ENCODE measurements around the gene SAPCD2.

SAPCD2 gene

GRCh38 chr9:137080260-137081122 is 10.1 kb upstream of the SAPCD2 start:
- peaks cover 0 to 21% (median 20%) of the 10 kb centered on the region in 4 experiments for H3K4me1 ChIP-seq (ENCODE audit: control extremely low read depth in 1 of 4, control insufficient read depth in 4 of 4, insufficient read depth in 4 of 4, low read length in 3 of 4)
- 98% methylated on average over 21 of the region's 24 CpGs for WGBS (ENCODE audit: insufficient coverage)
- no peaks in the 10 kb centered on the region for H3K9me3 ChIP-seq (ENCODE audit: control extremely low read depth in 1 of 5, control insufficient read depth in 4 of 5, insufficient read depth in 2 of 5, low read depth in 1 of 5, low read length in 4 of 5)
- ChIA-PET CTCF (interaction anchor here (1.3 to 2.5 kb wide), 2 partner anchors 10 to 52 kb away, joined by 3 to 10 read pairs; partner anchors contain the start of gene SAPCD2), POLR2A (interaction anchor here (0.6 kb wide), 1 partner anchor 22 kb away, joined by 3 read pairs; no protein-coding TSS in a partner anchor)
- H3K27me3 ChIP-seq (replicated peaks in 2 of 5; ENCODE audit: control insufficient read depth in 4 of 5, insufficient read depth in 5 of 5, low read length in 4 of 5), result no peaks in the 10 kb centered on the region
- no peak for DNase-seq
- H3K36me3 ChIP-seq (ENCODE audit: control insufficient read depth in 4 of 4, insufficient read depth in 4 of 4, low read length in 3 of 4), result peaks cover 0 to 51% (median 28%) of the 10 kb centered on the region in 4 experiments
- H3K4me3 ChIP-seq (ENCODE audit: control insufficient read depth in 1 of 7, extremely low read depth in 1 of 7, insufficient read depth in 4 of 7, low read depth in 2 of 7, low read length in 6 of 7), result no peak overlapping the region
- no peak overlapping the region for H3K27ac ChIP-seq (ENCODE audit: insufficient read depth in 1 of 2, low read depth in 1 of 2, low read length in 2 of 2, poor library complexity in 1 of 2, severe bottlenecking in 2 of 2)

GRCh38 chr9:137079401-137079787 is 9.0 kb upstream of the SAPCD2 start:
- WGBS (ENCODE audit: insufficient coverage), result 92% methylated on average over 13 of the region's 13 CpGs
- no peaks in the 10 kb centered on the region for H3K9me3 ChIP-seq (ENCODE audit: control extremely low read depth in 1 of 5, control insufficient read depth in 4 of 5, insufficient read depth in 2 of 5, low read depth in 1 of 5, low read length in 4 of 5)
- no peaks in the 10 kb centered on the region for H3K27me3 ChIP-seq (replicated peaks in 2 of 5; ENCODE audit: control insufficient read depth in 4 of 5, insufficient read depth in 5 of 5, low read length in 4 of 5)
- CTCF ChIA-PET, result no interaction called here
- H3K4me3 ChIP-seq (ENCODE audit: control insufficient read depth in 1 of 7, extremely low read depth in 1 of 7, insufficient read depth in 4 of 7, low read depth in 2 of 7, low read length in 6 of 7), result no peak overlapping the region
- H3K4me1 ChIP-seq (ENCODE audit: control extremely low read depth in 1 of 4, control insufficient read depth in 4 of 4, insufficient read depth in 4 of 4, low read length in 3 of 4), result peaks cover 0 to 17% (median 16%) of the 10 kb centered on the region in 4 experiments
- no peak for DNase-seq
- H3K36me3 ChIP-seq (ENCODE audit: control insufficient read depth in 4 of 4, insufficient read depth in 4 of 4, low read length in 3 of 4), result peaks cover 0 to 51% (median 28%) of the 10 kb centered on the region in 4 experiments
- H3K27ac ChIP-seq (ENCODE audit: insufficient read depth in 1 of 2, low read depth in 1 of 2, low read length in 2 of 2, poor library complexity in 1 of 2, severe bottlenecking in 2 of 2), result no peak overlapping the region
- POLR2A ChIA-PET, result no interaction called here

- 93% methylated on average over 41 of the region's 51 CpGs for WGBS (ENCODE audit: insufficient coverage)
- Histone ChIP-seq H3K9me3 (ENCODE audit: control extremely low read depth in 1 of 5, control insufficient read depth in 4 of 5, insufficient read depth in 2 of 5, low read depth in 1 of 5, low read length in 4 of 5) (no peaks in the 10 kb centered on the region), H3K27me3 (replicated peaks in 2 of 5; ENCODE audit: control insufficient read depth in 4 of 5, insufficient read depth in 5 of 5, low read length in 4 of 5) (no peaks in the 10 kb centered on the region), H3K36me3 (ENCODE audit: control insufficient read depth in 4 of 4, insufficient read depth in 4 of 4, low read length in 3 of 4) (peaks cover 0 to 49% (median 27%) of the 10 kb centered on the region in 4 experiments), H3K27ac (ENCODE audit: insufficient read depth in 1 of 2, low read depth in 1 of 2, low read length in 2 of 2, poor library complexity in 1 of 2, severe bottlenecking in 2 of 2) (no peak overlapping the region), H3K4me1 (ENCODE audit: control extremely low read depth in 1 of 4, control insufficient read depth in 4 of 4, insufficient read depth in 4 of 4, low read length in 3 of 4) (peaks cover 0 to 17% (median 16%) of the 10 kb centered on the region in 4 experiments), H3K4me3 (ENCODE audit: control insufficient read depth in 1 of 7, extremely low read depth in 1 of 7, insufficient read depth in 4 of 7, low read depth in 2 of 7, low read length in 6 of 7) (peak overlapping the region in 4 of 7 experiments; percentile 59 to 86 (median 76))
- CTCF ChIA-PET, result interaction anchor here (2.8 kb wide), 1 partner anchor 11 kb away, joined by 11 read pairs; no protein-coding TSS in a partner anchor
- POLR2A ChIA-PET, result no interaction called here
- DNase-seq, result no peak
Observed at GRCh38 chr9:137078701-137079400, 8.5 kb upstream of the SAPCD2 start.

- ChIA-PET POLR2A (interaction anchor here (0.5 kb wide), 1 partner anchor 306 kb away, joined by 6 read pairs; no protein-coding TSS in a partner anchor), CTCF (interaction anchor here (0.9 to 2.8 kb wide), 2 partner anchors 10 to 12 kb away, joined by 3 to 11 read pairs; no protein-coding TSS in a partner anchor)
- 23% methylated on average over 68 of the region's 76 CpGs for WGBS (ENCODE audit: insufficient coverage)
- Histone ChIP-seq H3K4me1 (ENCODE audit: control extremely low read depth in 1 of 4, control insufficient read depth in 4 of 4, insufficient read depth in 4 of 4, low read length in 3 of 4) (peaks cover 0 to 25% (median 17%) of the 10 kb centered on the region in 4 experiments), H3K4me3 (ENCODE audit: control insufficient read depth in 1 of 7, extremely low read depth in 1 of 7, insufficient read depth in 4 of 7, low read depth in 2 of 7, low read length in 6 of 7) (peak overlapping the region; percentile 59 to 86 (median 68)), H3K9me3 (ENCODE audit: control extremely low read depth in 1 of 5, control insufficient read depth in 4 of 5, insufficient read depth in 2 of 5, low read depth in 1 of 5, low read length in 4 of 5) (no peaks in the 10 kb centered on the region), H3K27ac (ENCODE audit: insufficient read depth in 1 of 2, low read depth in 1 of 2, low read length in 2 of 2, poor library complexity in 1 of 2, severe bottlenecking in 2 of 2) (no peak overlapping the region), H3K36me3 (ENCODE audit: control insufficient read depth in 4 of 4, insufficient read depth in 4 of 4, low read length in 3 of 4) (peaks cover 0 to 41% (median 21%) of the 10 kb centered on the region in 4 experiments), H3K27me3 (replicated peaks in 2 of 5; ENCODE audit: control insufficient read depth in 4 of 5, insufficient read depth in 5 of 5, low read length in 4 of 5) (no peaks in the 10 kb centered on the region)
- DNase-seq, result peak in 2 of 3 donors; percentile 48 to 61
Observed at GRCh38 chr9:137077758-137078693, 7.7 kb upstream of the SAPCD2 start.

- Histone ChIP-seq H3K9me3 (ENCODE audit: control extremely low read depth in 1 of 5, control insufficient read depth in 4 of 5, insufficient read depth in 2 of 5, low read depth in 1 of 5, low read length in 4 of 5) (no peaks in the 10 kb centered on the region), H3K36me3 (ENCODE audit: control insufficient read depth in 4 of 4, insufficient read depth in 4 of 4, low read length in 3 of 4) (peaks cover 0 to 33% (median 17%) of the 10 kb centered on the region in 4 experiments), H3K4me3 (ENCODE audit: control insufficient read depth in 1 of 7, extremely low read depth in 1 of 7, insufficient read depth in 4 of 7, low read depth in 2 of 7, low read length in 6 of 7) (peak within 1 kb of the TSS; percentile 59 to 86 (median 68)), H3K4me1 (ENCODE audit: control extremely low read depth in 1 of 4, control insufficient read depth in 4 of 4, insufficient read depth in 4 of 4, low read length in 3 of 4) (peaks cover 0 to 28% (median 17%) of the 10 kb centered on the region in 4 experiments), H3K27me3 (replicated peaks in 2 of 5; ENCODE audit: control insufficient read depth in 4 of 5, insufficient read depth in 5 of 5, low read length in 4 of 5) (no peaks in the 10 kb centered on the region), H3K27ac (ENCODE audit: insufficient read depth in 1 of 2, low read depth in 1 of 2, low read length in 2 of 2, poor library complexity in 1 of 2, severe bottlenecking in 2 of 2) (no peak within 1 kb of the TSS)
- peak in 2 of 3 donors; percentile 45 to 61 for DNase-seq
- ChIA-PET POLR2A (interaction anchor here (0.5 kb wide), 1 partner anchor 305 kb away, joined by 6 read pairs; no protein-coding TSS in a partner anchor), CTCF (interaction anchor here (0.8 to 2.8 kb wide), 3 partner anchors 9 to 13 kb away, joined by 3 to 11 read pairs (median 4); no protein-coding TSS in a partner anchor)
- WGBS (ENCODE audit: insufficient coverage), result 1% methylated on average over 43 of the region's 87 CpGs
Observed at GRCh38 chr9:137077010-137077747, 6.8 kb upstream of the SAPCD2 start, which contains the start of gene UAP1L1. UAP1L1 (plus strand) TSS chr9:137077517; CDS start chr9:137077533, 16 bp downstream.
